Measurements from ENCODE around the gene AFAP1. TPM values are rescaled to one million over a fixed set of nuclear protein-coding genes. Genes with fewer than 3 reads are reported as not detected.
A peak's percentile ranks its signal among the peaks of the same experiment; 100 is the strongest.

The AFAP1 gene
- total RNA-seq, 1 experiment from 2014 or later = 23.6 TPM

DNA sequence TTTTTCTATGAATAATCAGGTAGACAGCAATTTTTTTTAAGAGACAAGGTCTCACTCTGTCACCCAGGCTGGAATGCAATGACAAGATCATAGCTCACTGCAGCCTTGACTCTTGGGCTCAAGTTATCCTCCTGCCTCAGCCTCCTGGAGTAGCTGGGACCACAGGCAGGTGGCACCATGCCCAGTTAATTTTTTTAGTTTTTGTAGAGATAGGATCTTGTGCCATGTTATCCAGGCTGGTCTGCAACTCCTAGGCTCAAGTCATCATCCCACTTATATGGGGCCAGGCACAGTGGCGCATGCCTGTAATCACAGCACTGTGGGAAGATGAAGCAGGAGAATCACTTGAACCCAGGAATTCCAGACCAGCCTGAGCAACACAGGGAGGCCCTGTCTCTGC lies 26.8 kb downstream of the AFAP1 start:
- no peak overlapping the region for H3K4me3 Mint-ChIP-seq
- H3K36me3 Mint-ChIP-seq = no peaks in the 10 kb centered on the region
- no peaks in the 10 kb centered on the region for H3K27me3 Mint-ChIP-seq (ENCODE audit: low read depth)
- ChIA-PET CTCF (interaction anchor here (1.1 kb wide), 2 partner anchors 109 to 111 kb away, joined by 3 to 4 read pairs; no protein-coding TSS in a partner anchor), POLR2A (no interaction called here)
- H3K27ac Mint-ChIP-seq = 0 out of 2 replicates have a peak overlapping the region, but pooled peaks have one; percentile 9
- TF ChIP-seq, protein P1, sequence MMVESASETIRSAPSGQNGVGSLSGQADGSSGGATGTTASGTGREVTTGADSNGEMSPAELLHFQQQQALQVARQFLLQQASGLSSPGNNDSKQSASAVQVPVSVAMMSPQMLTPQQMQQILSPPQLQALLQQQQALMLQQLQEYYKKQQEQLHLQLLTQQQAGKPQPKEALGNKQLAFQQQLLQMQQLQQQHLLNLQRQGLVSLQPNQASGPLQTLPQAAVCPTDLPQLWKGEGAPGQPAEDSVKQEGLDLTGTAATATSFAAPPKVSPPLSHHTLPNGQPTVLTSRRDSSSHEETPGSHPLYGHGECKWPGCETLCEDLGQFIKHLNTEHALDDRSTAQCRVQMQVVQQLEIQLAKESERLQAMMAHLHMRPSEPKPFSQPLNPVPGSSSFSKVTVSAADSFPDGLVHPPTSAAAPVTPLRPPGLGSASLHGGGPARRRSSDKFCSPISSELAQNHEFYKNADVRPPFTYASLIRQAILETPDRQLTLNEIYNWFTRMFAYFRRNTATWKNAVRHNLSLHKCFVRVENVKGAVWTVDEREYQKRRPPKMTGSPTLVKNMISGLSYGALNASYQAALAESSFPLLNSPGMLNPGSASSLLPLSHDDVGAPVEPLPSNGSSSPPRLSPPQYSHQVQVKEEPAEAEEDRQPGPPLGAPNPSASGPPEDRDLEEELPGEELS (CRISPR knock-in tag; IDR thresholded peaks at IDR 0.05) = no peak
- no peak for TF ChIP-seq MYBL2 (CRISPR knock-in tag; IDR thresholded peaks at IDR 0.05)
- TF ChIP-seq, protein P2, sequence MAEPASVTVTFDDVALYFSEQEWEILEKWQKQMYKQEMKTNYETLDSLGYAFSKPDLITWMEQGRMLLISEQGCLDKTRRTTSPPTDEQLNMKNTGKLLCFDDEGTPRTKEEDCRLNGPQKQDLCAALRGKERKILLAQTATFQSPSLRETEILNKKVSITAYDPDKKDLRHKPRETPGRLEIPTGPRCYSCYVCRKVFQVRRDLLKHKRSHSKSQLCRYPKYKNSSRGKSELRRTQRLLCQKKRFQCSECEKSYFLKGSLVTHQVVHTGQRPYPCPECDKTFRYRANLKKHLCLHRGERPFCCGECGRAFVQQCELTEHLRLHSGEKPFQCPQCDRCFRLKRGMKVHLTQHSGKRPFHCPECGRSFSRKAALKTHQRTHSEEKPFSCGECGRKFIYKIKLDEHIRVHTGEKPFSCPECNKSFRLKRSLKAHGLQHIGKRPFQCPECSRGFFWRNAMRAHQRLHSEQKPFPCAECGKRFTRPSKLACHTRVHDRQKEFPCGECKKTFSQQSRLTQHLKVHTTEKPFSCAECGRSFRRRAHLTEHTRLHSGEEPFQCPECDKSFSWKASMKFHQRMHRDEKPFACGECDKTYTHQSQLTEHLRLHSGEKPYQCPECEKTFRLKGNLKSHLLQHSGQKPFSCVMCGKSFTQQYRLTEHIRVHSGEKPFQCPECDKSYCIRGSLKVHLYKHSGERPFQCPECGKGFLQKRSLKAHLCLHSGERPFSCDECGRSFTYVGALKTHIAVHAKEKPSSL (CRISPR knock-in tag; conservative IDR thresholded peaks at IDR 0.05) = no peak
- TF ChIP-seq, protein P3, sequence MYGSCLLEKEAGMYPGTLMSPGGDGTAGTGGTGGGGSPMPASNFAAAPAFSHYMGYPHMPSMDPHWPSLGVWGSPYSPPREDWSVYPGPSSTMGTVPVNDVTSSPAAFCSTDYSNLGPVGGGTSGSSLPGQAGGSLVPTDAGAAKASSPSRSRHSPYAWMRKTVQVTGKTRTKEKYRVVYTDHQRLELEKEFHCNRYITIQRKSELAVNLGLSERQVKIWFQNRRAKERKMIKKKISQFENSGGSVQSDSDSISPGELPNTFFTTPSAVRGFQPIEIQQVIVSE (CRISPR knock-in tag; IDR thresholded peaks at IDR 0.05; ENCODE audit: borderline replicate concordance) = no peak
- no peak for TF ChIP-seq PRRX2 (CRISPR knock-in tag; IDR thresholded peaks at IDR 0.05)
- no peak for TF ChIP-seq SMAD4 (CRISPR knock-in tag; IDR thresholded peaks at IDR 0.05)
- TF ChIP-seq JUN (CRISPR knock-in tag; IDR thresholded peaks at IDR 0.05) = no peak
- TF ChIP-seq, protein P4, sequence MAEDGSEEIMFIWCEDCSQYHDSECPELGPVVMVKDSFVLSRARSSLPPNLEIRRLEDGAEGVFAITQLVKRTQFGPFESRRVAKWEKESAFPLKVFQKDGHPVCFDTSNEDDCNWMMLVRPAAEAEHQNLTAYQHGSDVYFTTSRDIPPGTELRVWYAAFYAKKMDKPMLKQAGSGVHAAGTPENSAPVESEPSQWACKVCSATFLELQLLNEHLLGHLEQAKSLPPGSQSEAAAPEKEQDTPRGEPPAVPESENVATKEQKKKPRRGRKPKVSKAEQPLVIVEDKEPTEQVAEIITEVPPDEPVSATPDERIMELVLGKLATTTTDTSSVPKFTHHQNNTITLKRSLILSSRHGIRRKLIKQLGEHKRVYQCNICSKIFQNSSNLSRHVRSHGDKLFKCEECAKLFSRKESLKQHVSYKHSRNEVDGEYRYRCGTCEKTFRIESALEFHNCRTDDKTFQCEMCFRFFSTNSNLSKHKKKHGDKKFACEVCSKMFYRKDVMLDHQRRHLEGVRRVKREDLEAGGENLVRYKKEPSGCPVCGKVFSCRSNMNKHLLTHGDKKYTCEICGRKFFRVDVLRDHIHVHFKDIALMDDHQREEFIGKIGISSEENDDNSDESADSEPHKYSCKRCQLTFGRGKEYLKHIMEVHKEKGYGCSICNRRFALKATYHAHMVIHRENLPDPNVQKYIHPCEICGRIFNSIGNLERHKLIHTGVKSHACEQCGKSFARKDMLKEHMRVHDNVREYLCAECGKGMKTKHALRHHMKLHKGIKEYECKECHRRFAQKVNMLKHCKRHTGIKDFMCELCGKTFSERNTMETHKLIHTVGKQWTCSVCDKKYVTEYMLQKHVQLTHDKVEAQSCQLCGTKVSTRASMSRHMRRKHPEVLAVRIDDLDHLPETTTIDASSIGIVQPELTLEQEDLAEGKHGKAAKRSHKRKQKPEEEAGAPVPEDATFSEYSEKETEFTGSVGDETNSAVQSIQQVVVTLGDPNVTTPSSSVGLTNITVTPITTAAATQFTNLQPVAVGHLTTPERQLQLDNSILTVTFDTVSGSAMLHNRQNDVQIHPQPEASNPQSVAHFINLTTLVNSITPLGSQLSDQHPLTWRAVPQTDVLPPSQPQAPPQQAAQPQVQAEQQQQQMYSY (CRISPR knock-in tag; IDR thresholded peaks at IDR 0.05) = no peak
- TF ChIP-seq, protein P5, sequence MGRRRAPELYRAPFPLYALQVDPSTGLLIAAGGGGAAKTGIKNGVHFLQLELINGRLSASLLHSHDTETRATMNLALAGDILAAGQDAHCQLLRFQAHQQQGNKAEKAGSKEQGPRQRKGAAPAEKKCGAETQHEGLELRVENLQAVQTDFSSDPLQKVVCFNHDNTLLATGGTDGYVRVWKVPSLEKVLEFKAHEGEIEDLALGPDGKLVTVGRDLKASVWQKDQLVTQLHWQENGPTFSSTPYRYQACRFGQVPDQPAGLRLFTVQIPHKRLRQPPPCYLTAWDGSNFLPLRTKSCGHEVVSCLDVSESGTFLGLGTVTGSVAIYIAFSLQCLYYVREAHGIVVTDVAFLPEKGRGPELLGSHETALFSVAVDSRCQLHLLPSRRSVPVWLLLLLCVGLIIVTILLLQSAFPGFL (CRISPR knock-in tag; IDR thresholded peaks at IDR 0.05; ENCODE audit: borderline replicate concordance) = no peak
- TF ChIP-seq, protein P6, sequence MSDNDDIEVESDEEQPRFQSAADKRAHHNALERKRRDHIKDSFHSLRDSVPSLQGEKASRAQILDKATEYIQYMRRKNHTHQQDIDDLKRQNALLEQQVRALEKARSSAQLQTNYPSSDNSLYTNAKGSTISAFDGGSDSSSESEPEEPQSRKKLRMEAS (CRISPR knock-in tag; IDR thresholded peaks at IDR 0.05) = no peak
- TF ChIP-seq KAT7 (CRISPR knock-in tag; IDR thresholded peaks at IDR 0.05; ENCODE audit: borderline replicate concordance) = no peak
- TF ChIP-seq, protein P7, sequence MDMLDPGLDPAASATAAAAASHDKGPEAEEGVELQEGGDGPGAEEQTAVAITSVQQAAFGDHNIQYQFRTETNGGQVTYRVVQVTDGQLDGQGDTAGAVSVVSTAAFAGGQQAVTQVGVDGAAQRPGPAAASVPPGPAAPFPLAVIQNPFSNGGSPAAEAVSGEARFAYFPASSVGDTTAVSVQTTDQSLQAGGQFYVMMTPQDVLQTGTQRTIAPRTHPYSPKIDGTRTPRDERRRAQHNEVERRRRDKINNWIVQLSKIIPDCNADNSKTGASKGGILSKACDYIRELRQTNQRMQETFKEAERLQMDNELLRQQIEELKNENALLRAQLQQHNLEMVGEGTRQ (CRISPR knock-in tag; IDR thresholded peaks at IDR 0.05) = no peak
- H3K4me1 Mint-ChIP-seq = peaks cover 68% of the 10 kb centered on the region
- H3K9me3 Mint-ChIP-seq = no peaks in the 10 kb centered on the region
- ATAC-seq = no peak
- no peak for DNase-seq (ENCODE audit: low spot score)
